ENCODE measurements around the gene CD22. TPM values are rescaled to one million over a fixed set of nuclear protein-coding genes. Genes with fewer than 3 reads are reported as not detected.

Gene CD22
- total and polyA plus RNA-seq, 10 of the 15 experiments (the other 5 are each of a cell fraction or from before 2014, with no cell fraction given) = 23.0 to 344 (median 181) TPM

DNA sequence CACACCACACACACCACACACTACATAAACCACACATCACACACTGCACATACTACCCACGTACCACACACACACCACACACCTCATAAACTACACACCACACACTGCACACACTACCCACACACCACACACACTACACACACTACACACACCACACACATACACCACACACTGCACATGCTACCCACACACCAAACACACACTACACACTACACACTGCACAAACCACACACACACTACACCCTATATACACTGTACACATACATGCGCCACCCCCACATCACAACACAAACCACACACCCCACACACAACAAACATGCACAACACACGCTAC, 31.5 kb upstream of the CD22 start:
- peaks cover 26% of the 10 kb centered on the region for H3K4me1 ChIP-seq (ENCODE audit: control insufficient read depth, insufficient read depth, low read length)
- H4K20me1 ChIP-seq (ENCODE audit: control insufficient read depth, insufficient read depth) = no peaks in the 10 kb centered on the region
- ChIA-PET CTCF (interaction anchor here (0.6 kb wide), 1 partner anchor 121 kb away, joined by 3 read pairs; no protein-coding TSS in a partner anchor), SMC1A (ENCODE audit: uncharacterized antibody, unreplicated experiment) (no interaction called here), POLR2A (interaction anchor here (1.9 kb wide), 1 partner anchor 36 kb away, joined by 5 read pairs; no protein-coding TSS in a partner anchor), RAD21 (ENCODE audit: unreplicated experiment) (no interaction called here)
- H3K9me3 ChIP-seq (replicated peaks; ENCODE audit: control insufficient read depth, insufficient read depth, low read length) = no peaks in the 10 kb centered on the region
- 87% methylated on average over 3 of the region's 3 CpGs for WGBS (ENCODE audit: insufficient coverage, insufficient replicate concordance, low lambda C conversion rate, missing lambda C conversion rate)
- no peak for ATAC-seq
- in situ Hi-C loops (cut with MboI) (no loop called here), intact Hi-C loops (cut with micrococcal nuclease; ENCODE audit: unreplicated experiment) (no loop called here)
- no peak overlapping the region for H3K4me2 ChIP-seq (ENCODE audit: control insufficient read depth, insufficient read depth)
- no peaks in the 10 kb centered on the region for H3K36me3 ChIP-seq (ENCODE audit: control insufficient read depth in 2 of 2, insufficient read depth in 2 of 2, low read length in 1 of 2)
- no peak for DNase-seq (ENCODE audit: low read depth, low spot score)
- H3K9ac ChIP-seq (ENCODE audit: control insufficient read depth, insufficient read depth, low read length) = no peak overlapping the region
- no peak overlapping the region for H2AFZ ChIP-seq (ENCODE audit: control insufficient read depth, low read depth, low read length)
- no peaks in the 10 kb centered on the region for H3K79me2 ChIP-seq (ENCODE audit: control insufficient read depth, insufficient read depth, low read length)
- no peak overlapping the region for H3K4me3 ChIP-seq
- FAIRE-seq = no peak
- no peaks in the 10 kb centered on the region for H3K27me3 ChIP-seq (replicated peaks in 1 of 2; ENCODE audit: control insufficient read depth in 2 of 2, insufficient read depth in 2 of 2, low read length in 1 of 2)
- no peak overlapping the region for H3K27ac ChIP-seq (ENCODE audit: control insufficient read depth, insufficient read depth)
- no TSS peak for BruUV-seq (replicated peaks)
- TF ChIP-seq CHD4 (IDR thresholded peaks at IDR 0.05) = peak; percentile 28; the same call in 1 of the 2 replicates
- TF ChIP-seq NR2C2 (IDR thresholded peaks at IDR 0.05; ENCODE audit: borderline replicate concordance, control insufficient read depth, insufficient read length, low read depth) = peak; percentile 42
- TF ChIP-seq DPF2 (IDR thresholded peaks at IDR 0.05) = no peak

DNA sequence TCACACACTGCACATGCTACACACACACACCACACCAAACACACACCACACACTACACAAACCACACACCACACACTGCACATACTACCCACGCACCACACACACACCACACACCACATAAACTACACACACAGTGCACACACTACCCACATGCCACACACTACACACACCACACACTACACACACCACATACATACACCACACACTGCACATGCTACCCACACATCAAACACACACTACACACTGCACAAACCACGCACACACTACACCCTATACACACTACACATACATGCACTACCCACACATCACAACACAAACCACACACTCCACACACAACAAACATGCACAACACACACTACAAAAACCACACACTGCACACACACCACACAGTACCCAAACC, 31.1 kb upstream of the CD22 start:
- intact Hi-C loops (cut with micrococcal nuclease; ENCODE audit: unreplicated experiment) = no loop called here
- WGBS (ENCODE audit: insufficient coverage, insufficient replicate concordance, low lambda C conversion rate, missing lambda C conversion rate) = 97% methylated on average over 2 of the region's 2 CpGs

More for the DNA sequence above, 31.1 kb upstream of the CD22 start:
- FAIRE-seq (peak; percentile 75), DNase-seq (ENCODE audit: low read depth, low spot score) (no peak), ATAC-seq (no peak)
- TF ChIP-seq HDGF (IDR thresholded peaks at IDR 0.05) (peak; percentile 40; the same call in 1 of the 2 replicates), TARDBP (IDR thresholded peaks at IDR 0.05; ENCODE audit: borderline replicate concordance) (no peak), ATF2 (IDR thresholded peaks at IDR 0.05; ENCODE audit: low read length) (no peak), NR2C2 (IDR thresholded peaks at IDR 0.05; ENCODE audit: borderline replicate concordance, control insufficient read depth, insufficient read length, low read depth) (peak; percentile 3), IRF4 (IDR thresholded peaks at IDR 0.05; ENCODE audit: low read depth, low read length) (no peak), STAT3 (IDR thresholded peaks at IDR 0.05; ENCODE audit: low read depth, low read length) (no peak)
- ChIA-PET SMC1A (ENCODE audit: uncharacterized antibody, unreplicated experiment) (no interaction called here), POLR2A (no interaction called here), RAD21 (ENCODE audit: unreplicated experiment) (no interaction called here), CTCF (no interaction called here)
- no peak overlapping the region for H2AFZ ChIP-seq (ENCODE audit: control insufficient read depth, low read depth, low read length)
- no peak overlapping the region for H3K9ac ChIP-seq (ENCODE audit: control insufficient read depth, insufficient read depth, low read length)
- in situ Hi-C loops (cut with MboI) = no loop called here
- H3K79me2 ChIP-seq (ENCODE audit: control insufficient read depth, insufficient read depth, low read length) = no peaks in the 10 kb centered on the region
- BruUV-seq (replicated peaks) = no TSS peak
- no peaks in the 10 kb centered on the region for H3K36me3 ChIP-seq (ENCODE audit: control insufficient read depth in 2 of 2, insufficient read depth in 2 of 2, low read length in 1 of 2)
- no peak overlapping the region for H3K27ac ChIP-seq (ENCODE audit: control insufficient read depth, insufficient read depth)
- peaks cover 26% of the 10 kb centered on the region for H3K4me1 ChIP-seq (ENCODE audit: control insufficient read depth, insufficient read depth, low read length)
- no peak overlapping the region for H3K4me2 ChIP-seq (ENCODE audit: control insufficient read depth, insufficient read depth)
- no peaks in the 10 kb centered on the region for H3K27me3 ChIP-seq (replicated peaks in 1 of 2; ENCODE audit: control insufficient read depth in 2 of 2, insufficient read depth in 2 of 2, low read length in 1 of 2)
- H4K20me1 ChIP-seq (ENCODE audit: control insufficient read depth, insufficient read depth) = no peaks in the 10 kb centered on the region
- no peaks in the 10 kb centered on the region for H3K9me3 ChIP-seq (replicated peaks; ENCODE audit: control insufficient read depth, insufficient read depth, low read length)
- no peak overlapping the region for H3K4me3 ChIP-seq
